Activated B cell treated with CpG ODN at 0.5 μM for 24 hours (primary cell): ENCODE results near the gene TAF6. TPM values are rescaled to one million over a fixed set of nuclear protein-coding genes. Genes with fewer than 3 reads are reported as not detected.

Source experiments
- ATAC-seq: fragments of 200-7000 bp; cut with Tn5 transposase; one replicate; pipeline ENCODE4 v1.10.0; 2021; ENCODE audit warnings: low read depth, mild to moderate bottlenecking, moderate library complexity
- CTCF ChIA-PET: fragments of 350-600 bp; sonication (Branson Sonifier 250); formaldehyde crosslinking; loops from one replicate; lab custom pipeline; 2021; ENCODE audit warnings: antibody characterized with exemption; lab: Charles Lee
- POLR2A ChIA-PET: fragments of 350-600 bp; sonication (Branson Sonifier 250); formaldehyde crosslinking; loops from one replicate; lab custom pipeline; 2021; ENCODE audit warnings: antibody characterized with exemption; lab: Charles Lee
- DNase-seq: peaks from one replicate; pipeline ENCODE4 v3.0.0; 2022
- H3K27ac Mint-ChIP-seq: one replicate; pipeline ENCODE4 v1.8.0; 2020; ENCODE audit warnings: mixed read lengths
- H3K27me3 Mint-ChIP-seq: one replicate; pipeline ENCODE4 v1.8.0; 2021; ENCODE audit warnings: mixed read lengths
- H3K36me3 Mint-ChIP-seq: one replicate; pipeline ENCODE4 v1.8.0; 2021; ENCODE audit warnings: low read depth, mixed read lengths
- H3K4me1 Mint-ChIP-seq: one replicate; pipeline ENCODE4 v1.8.0; 2021; ENCODE audit warnings: mixed read lengths
- H3K4me3 Mint-ChIP-seq: one replicate; pipeline ENCODE4 v1.8.0; 2020; ENCODE audit warnings: mild to moderate bottlenecking, mixed read lengths
- H3K9me3 Mint-ChIP-seq: one replicate; pipeline ENCODE4 v1.8.0; 2020; ENCODE audit warnings: mixed read lengths
- CTCF ChIP-seq: fragments of 200-600 bp; IDR thresholded peaks from one replicate; pipeline ENCODE4 v1.8.0; 2022; ENCODE audit warnings: antibody characterized with exemption, mild to moderate bottlenecking
- intact Hi-C: fragments of 100-400 bp; cut with micrococcal nuclease; formaldehyde crosslinking; loops from one replicate; pipeline ENCODE4 v1.15.1; 2024
- total RNA-seq: library from RNA; stranded (reverse); gene quantifications from 2 replicates; pipeline ENCODE4 v1.2.3, GENCODE V29; 2022

Gene TAF6
- total RNA-seq, 1 donor from 2014 or later: 54.9 TPM

GRCh38 chr7:100122067-100122466 is 2.9 kb upstream of the TAF6 start:
- Mint-ChIP-seq H3K4me3 (no peak overlapping the region), H3K27me3 (no peaks in the 10 kb centered on the region), H3K36me3 (peaks cover 20% of the 10 kb centered on the region), H3K9me3 (no peaks in the 10 kb centered on the region), H3K27ac (no peak overlapping the region), H3K4me1 (peaks cover 54% of the 10 kb centered on the region)
- ATAC-seq (no peak), DNase-seq (no peak)
- intact Hi-C loops: no loop called here
- ChIA-PET POLR2A (interaction anchor here (0.7 kb wide), 1 partner anchor 22 kb away, joined by 4 read pairs; no protein-coding TSS in a partner anchor), CTCF (no interaction called here)
- no peak for TF ChIP-seq CTCF

GRCh38 chr7:100120733-100121036 is 1.5 kb upstream of the TAF6 start:
- Mint-ChIP-seq H3K36me3 (peaks cover 14% of the 10 kb centered on the region), H3K9me3 (no peaks in the 10 kb centered on the region), H3K27me3 (no peaks in the 10 kb centered on the region), H3K4me3 (peak overlapping the region; percentile 98), H3K27ac (peak overlapping the region; percentile 99), H3K4me1 (peaks cover 43% of the 10 kb centered on the region)
- ATAC-seq: no peak
- intact Hi-C loops: no loop called here
- no peak for DNase-seq
- no peak for TF ChIP-seq CTCF
- ChIA-PET CTCF (no interaction called here), POLR2A (interaction anchor here (0.6 to 1.9 kb wide), 5 partner anchors 19 to 57 kb away, joined by 3 to 17 read pairs (median 4); partner anchors contain the start of genes AP4M1, GPC2, MCM7 and STAG3)

GRCh38 chr7:100119970-100120732 is 993 bp upstream of the TAF6 start:
- DNase-seq: no peak
- peaks cover 14% of the 10 kb centered on the region for H3K36me3 Mint-ChIP-seq
- peak; percentile 43 for ATAC-seq
- H3K4me1 Mint-ChIP-seq: peaks cover 39% of the 10 kb centered on the region
- ChIA-PET CTCF (interaction anchor here (0.7 kb wide), 1 partner anchor 11 kb away, joined by 3 read pairs; no protein-coding TSS in a partner anchor), POLR2A (interaction anchor here (0.9 to 1.9 kb wide), 4 partner anchors 19 to 57 kb away, joined by 3 to 17 read pairs (median 4); partner anchors contain the start of genes AP4M1, GPC2, MCM7 and STAG3)
- no peaks in the 10 kb centered on the region for H3K27me3 Mint-ChIP-seq
- H3K9me3 Mint-ChIP-seq: no peaks in the 10 kb centered on the region
- TF ChIP-seq CTCF: no peak
- intact Hi-C loops: loop anchor here (1.0 to 2.0 kb wide), 4 partner anchors 7 to 201 kb away; partner anchors contain the start of genes AP4M1, MCM7 and TRIM4
- peak overlapping the region; percentile 98 for H3K4me3 Mint-ChIP-seq
- H3K27ac Mint-ChIP-seq: peak overlapping the region; percentile 99

GRCh38 chr7:100118388-100119071 is 628 bp downstream of the TAF6 start:
- DNase-seq (no peak), ATAC-seq (no peak)
- Mint-ChIP-seq H3K4me1 (peaks cover 29% of the 10 kb centered on the region), H3K27me3 (no peaks in the 10 kb centered on the region), H3K36me3 (peaks cover 16% of the 10 kb centered on the region), H3K27ac (peak overlapping the region; percentile 99), H3K9me3 (no peaks in the 10 kb centered on the region), H3K4me3 (peak overlapping the region; percentile 98)
- POLR2A ChIA-PET: no interaction called here
- CTCF ChIA-PET: no interaction called here
- no peak for TF ChIP-seq CTCF
- intact Hi-C loops: loop anchor here (1.0 to 2.0 kb wide), 4 partner anchors 9 to 200 kb away; partner anchors contain the start of genes AP4M1, MCM7 and TRIM4

GRCh38 chr7:100115026-100115425 is 4.1 kb downstream of the TAF6 start:
- Mint-ChIP-seq H3K27ac (no peak overlapping the region), H3K4me3 (no peak overlapping the region), H3K27me3 (no peaks in the 10 kb centered on the region), H3K4me1 (peaks cover 19% of the 10 kb centered on the region), H3K9me3 (no peaks in the 10 kb centered on the region), H3K36me3 (peaks cover 48% of the 10 kb centered on the region)
- ChIA-PET POLR2A (interaction anchor here (0.7 kb wide), 1 partner anchor 267 kb away, joined by 3 read pairs; no protein-coding TSS in a partner anchor), CTCF (interaction anchor here (1.6 kb wide), 1 partner anchor 11 kb away, joined by 3 read pairs; the partner anchor contains the start of gene MBLAC1)
- TF ChIP-seq CTCF: no peak
- no peak for DNase-seq
- no peak for ATAC-seq
- intact Hi-C loops: no loop called here
